ENCODE data around the gene RNH1.
"Not testable (repeated sequence)": the region's sequence is repeated elsewhere in the genome, so short reads cannot be mapped to it uniquely, and the experiment has no call there.

Gene RNH1

DNA sequence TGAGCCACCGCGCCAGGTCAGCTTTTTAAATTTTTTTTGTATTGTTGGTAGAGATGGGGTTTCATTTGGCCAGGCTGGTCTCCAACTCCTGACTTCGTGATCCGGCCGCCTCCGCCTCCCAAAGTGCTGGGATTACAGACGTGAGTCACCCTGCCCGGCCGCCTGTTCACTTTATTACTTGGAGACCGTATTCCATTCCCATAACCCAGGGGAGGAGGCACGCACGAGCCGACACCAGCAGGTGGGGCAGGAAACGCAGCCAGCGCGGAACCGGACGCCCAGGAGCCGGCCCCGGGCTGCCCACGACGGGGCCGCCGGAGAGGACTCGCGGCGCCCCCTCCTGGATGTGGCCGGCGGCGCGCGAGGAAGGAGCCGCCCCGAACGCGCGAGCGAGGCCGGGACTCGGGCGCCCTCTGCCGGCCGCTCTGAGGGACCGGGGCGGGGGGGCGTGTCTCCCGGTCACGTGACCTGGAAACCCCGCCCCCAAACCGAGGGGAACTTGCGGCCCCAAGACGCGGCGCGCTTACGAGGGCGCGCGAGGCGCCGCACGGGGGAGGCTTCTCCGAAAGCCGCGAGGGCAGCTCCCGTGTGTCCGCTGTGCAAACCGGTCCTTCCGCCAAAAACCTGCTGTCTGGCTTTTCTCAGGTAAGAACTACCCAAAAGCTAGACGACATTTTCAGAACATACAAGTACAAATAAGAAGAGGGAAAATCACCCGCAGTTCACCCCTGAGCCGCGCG lies 11.6 kb upstream of the RNH1 start:
- DNase-seq (ENCODE audit: low read depth, low spot score): peak; percentile 93
- in situ Hi-C loops (cut with HindIII; ENCODE audit: low sequenced_read_pairs): no loop called here
- H3K4me3 ChIP-seq (ENCODE audit: low read depth, low read length): peak overlapping the region; percentile 15
- TF ChIP-seq, protein P1, sequence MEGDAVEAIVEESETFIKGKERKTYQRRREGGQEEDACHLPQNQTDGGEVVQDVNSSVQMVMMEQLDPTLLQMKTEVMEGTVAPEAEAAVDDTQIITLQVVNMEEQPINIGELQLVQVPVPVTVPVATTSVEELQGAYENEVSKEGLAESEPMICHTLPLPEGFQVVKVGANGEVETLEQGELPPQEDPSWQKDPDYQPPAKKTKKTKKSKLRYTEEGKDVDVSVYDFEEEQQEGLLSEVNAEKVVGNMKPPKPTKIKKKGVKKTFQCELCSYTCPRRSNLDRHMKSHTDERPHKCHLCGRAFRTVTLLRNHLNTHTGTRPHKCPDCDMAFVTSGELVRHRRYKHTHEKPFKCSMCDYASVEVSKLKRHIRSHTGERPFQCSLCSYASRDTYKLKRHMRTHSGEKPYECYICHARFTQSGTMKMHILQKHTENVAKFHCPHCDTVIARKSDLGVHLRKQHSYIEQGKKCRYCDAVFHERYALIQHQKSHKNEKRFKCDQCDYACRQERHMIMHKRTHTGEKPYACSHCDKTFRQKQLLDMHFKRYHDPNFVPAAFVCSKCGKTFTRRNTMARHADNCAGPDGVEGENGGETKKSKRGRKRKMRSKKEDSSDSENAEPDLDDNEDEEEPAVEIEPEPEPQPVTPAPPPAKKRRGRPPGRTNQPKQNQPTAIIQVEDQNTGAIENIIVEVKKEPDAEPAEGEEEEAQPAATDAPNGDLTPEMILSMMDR (IDR thresholded peaks at IDR 0.05; ENCODE audit: low read depth, low read length): peak; percentile 72

DNA sequence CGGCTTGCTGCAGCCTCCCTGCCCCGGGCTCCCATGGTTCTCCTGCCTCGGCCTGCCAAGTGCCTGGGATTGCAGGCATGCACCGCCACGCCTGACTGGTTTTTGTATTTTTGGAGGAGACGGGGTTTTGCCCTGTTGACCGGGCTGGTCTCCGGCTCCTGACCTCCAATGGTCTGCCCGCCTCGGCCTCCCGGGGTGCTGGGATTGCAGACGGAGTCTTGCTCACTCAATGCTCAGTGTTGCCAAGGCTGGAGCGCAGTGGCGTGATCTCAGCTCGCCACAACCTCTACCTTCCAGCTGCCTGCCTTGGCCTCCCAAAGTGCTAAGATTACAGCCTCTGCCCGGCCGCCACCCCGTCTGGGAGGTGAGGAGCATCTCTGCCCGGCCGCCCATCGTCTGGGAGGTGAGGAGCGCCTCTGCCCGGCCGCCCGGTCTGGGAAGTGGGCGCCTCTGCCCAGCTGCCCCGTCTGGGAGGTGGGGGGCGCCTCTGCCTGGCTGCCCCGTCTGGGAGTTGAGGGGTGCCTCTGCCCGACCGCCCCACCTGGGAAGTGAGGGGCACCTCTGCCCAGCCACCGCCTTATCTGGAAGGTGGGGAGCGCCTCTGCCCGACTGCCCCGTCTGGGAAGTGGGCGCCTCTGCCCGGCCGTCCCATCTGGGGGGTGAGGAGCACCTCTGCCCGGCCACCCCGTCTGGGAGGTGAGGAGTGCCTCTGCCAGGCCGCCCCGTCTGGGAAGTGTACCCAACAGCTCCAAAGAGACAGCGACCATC lies 10.1 kb upstream of the RNH1 start:
- DNase-seq (ENCODE audit: low read depth, low spot score); in situ Hi-C loops (cut with HindIII; ENCODE audit: low sequenced_read_pairs); H3K4me3 ChIP-seq (ENCODE audit: low read depth, low read length): not testable (repeated sequence)

DNA sequence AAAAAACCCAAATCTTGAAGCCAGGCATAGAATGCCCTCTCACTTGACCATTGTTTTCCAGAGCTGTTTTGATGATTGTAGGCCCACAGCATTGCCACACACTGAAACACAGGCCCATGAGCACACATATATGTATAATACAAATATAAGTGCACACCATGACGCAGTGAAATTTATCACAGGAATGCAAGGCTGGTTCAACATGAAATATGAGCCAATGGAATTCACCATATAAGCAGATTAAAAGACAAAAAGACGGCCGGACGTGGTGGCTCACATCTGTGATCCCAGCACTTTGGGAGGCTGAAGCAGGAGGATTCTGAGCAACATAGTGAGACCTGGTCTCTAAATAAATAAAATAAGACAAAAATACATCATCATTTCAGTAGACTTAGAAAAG lies 9.4 kb upstream of the RNH1 start:
- TF ChIP-seq, protein P1 (IDR thresholded peaks at IDR 0.05; ENCODE audit: low read depth, low read length): no peak
- in situ Hi-C loops (cut with HindIII; ENCODE audit: low sequenced_read_pairs): no loop called here

DNA sequence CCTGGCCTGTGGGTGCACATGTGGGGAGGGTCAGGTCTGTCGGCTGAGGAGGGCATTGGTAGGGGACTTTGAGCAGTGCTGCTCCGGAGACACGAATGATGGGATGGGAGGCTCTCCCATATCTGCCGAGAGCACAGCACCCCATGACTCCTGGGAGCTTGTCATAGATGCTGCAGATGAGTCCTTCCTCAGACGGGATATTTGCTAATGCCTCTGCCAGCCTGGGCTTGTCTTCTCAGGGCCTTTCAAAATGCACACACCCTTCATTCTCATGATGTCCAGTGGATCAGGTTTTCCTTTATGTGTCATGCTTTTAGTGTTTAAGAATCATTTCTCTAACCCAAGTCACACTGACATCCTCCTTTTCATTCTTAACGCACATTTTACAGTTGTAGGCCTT lies 8.1 kb upstream of the RNH1 start:
- H3K4me3 ChIP-seq (ENCODE audit: low read depth, low read length): no peak overlapping the region
- DNase-seq (ENCODE audit: low read depth, low spot score): no peak
- in situ Hi-C loops (cut with HindIII; ENCODE audit: low sequenced_read_pairs): no loop called here
- TF ChIP-seq, protein P1 (IDR thresholded peaks at IDR 0.05; ENCODE audit: low read depth, low read length): no peak

More for the DNA sequence above, 9.4 kb upstream of the RNH1 start:
- no peak overlapping the region for H3K4me3 ChIP-seq (ENCODE audit: low read depth, low read length)
- DNase-seq (ENCODE audit: low read depth, low spot score): no peak

DNA sequence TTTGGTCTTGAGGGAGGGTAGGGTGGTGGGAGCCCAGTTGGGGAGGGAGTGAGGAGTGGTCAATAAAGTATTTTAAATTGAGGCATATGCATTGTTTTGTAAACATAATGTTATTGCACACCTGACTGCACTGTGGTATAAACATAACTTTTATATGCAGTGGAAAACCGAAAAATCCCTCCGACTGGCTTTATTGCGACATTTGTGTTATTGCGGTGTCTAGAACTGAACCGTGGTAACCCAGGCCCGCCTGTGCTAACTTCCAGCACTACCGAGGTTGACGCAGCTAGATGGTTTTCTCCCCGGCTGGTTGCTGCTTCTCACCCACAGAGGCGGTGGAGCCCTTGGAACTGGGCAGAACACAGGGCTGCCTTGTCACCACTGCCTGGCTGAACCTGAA lies 7.6 kb upstream of the RNH1 start:
- in situ Hi-C loops (cut with HindIII; ENCODE audit: low sequenced_read_pairs): no loop called here
- no peak overlapping the region for H3K4me3 ChIP-seq (ENCODE audit: low read depth, low read length)
- TF ChIP-seq, protein P1 (IDR thresholded peaks at IDR 0.05; ENCODE audit: low read depth, low read length): no peak
- no peak for DNase-seq (ENCODE audit: low read depth, low spot score)

DNA sequence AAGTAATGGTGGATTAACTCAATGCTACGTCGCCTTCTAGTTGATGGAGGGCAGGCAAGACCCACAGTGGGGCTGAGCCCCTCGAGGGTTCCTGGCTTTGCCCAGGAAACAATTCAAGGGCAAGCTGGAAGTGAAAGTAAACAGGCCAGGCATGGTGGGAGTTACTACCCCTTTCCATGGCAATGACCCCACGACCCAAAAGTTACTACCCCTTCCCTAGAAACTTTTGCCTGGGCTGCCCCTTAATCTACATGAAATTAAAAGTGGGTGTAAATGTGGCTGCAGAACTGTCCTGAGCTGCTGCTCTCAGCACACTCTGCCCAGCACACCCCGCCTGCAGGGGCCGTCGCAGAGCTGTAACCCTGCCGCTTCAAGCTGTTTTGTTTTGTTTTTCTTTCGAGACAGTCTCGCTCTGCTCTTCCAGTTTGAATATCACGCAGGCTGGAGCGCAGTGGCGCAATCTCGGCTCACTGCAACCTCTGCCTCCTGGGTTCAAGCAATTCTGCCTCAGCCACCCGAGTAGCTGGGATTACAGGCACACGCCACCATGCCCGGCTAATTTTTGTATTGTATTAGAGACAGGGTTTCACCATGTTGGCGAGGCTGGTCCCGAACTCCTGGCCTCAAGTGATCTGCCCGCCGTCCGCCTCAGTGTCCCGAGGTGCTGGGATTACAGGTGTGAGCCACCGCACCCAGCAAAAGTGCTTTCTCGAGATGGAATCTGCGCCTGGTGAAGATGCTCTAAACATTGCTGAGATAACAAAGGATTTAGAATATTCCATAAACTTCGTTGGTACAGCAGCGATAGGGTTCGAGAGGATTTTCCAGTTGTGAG lies 5.9 kb upstream of the RNH1 start:
- no peak overlapping the region for H3K4me3 ChIP-seq (ENCODE audit: low read depth, low read length)
- DNase-seq (ENCODE audit: low read depth, low spot score): no peak
- TF ChIP-seq, protein P1 (IDR thresholded peaks at IDR 0.05; ENCODE audit: low read depth, low read length): no peak
- in situ Hi-C loops (cut with HindIII; ENCODE audit: low sequenced_read_pairs): no loop called here

All from astrocyte of the spinal cord (primary cell).